ENCODE results near the gene RFTN2. TPM values are rescaled to one million over a fixed set of nuclear protein-coding genes. Genes with fewer than 3 reads are reported as not detected.

The RFTN2 gene
- total and polyA plus RNA-seq, 2 experiments from 2014 or later, result 1.6 to 2.2 TPM

DNA sequence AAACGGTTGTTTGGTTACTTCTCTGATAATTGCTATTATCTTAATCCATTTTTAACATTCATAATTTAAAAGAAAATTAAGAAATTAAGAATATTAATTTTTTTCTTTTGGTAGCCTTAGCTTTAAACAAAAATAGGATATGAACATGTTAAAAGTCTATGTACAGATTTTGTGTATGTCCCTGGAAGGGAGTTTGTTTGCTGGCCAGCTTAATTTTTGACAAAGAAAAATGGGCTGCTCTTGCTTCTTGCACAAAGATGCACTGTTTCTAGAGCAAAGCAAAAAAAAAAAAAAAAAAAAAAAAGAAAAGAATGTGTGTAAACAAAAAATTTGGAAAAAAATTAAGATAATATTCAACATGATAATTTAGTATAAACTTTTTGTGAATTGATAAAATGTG is 1.3 kb downstream of the RFTN2 start:
- no peaks in the 10 kb centered on the region for H4K20me1 ChIP-seq (ENCODE audit: insufficient read depth)
- peak overlapping the region; percentile 85 for H3K4me3 ChIP-seq
- H3K4me2 ChIP-seq (ENCODE audit: unreplicated experiment), result peak overlapping the region; percentile 97
- H3K4me1 ChIP-seq (ENCODE audit: insufficient read depth), result peaks cover 30% of the 10 kb centered on the region
- peaks cover 4% of the 10 kb centered on the region for H3F3A ChIP-seq (ENCODE audit: insufficient read depth)
- no peaks in the 10 kb centered on the region for H3K79me2 ChIP-seq (ENCODE audit: insufficient read depth)
- in situ Hi-C loops (cut with MboI), result no loop called here
- peak; percentile 27 for DNase-seq
- 0% methylated on average over 1 of the region's 1 CpG for WGBS, 2 experiments (ENCODE audit: low coverage in 1 of 2, low lambda C conversion rate in 2 of 2, missing lambda C conversion rate in 2 of 2)
- H3K9me3 ChIP-seq (ENCODE audit: low read depth), result no peaks in the 10 kb centered on the region
- H3K36me3 ChIP-seq (ENCODE audit: low read depth), result no peaks in the 10 kb centered on the region
- H3K27ac ChIP-seq, result no peak overlapping the region
- H3K9ac ChIP-seq, result peak overlapping the region; percentile 96
- TF ChIP-seq EZH2 (IDR thresholded peaks at IDR 0.05; ENCODE audit: insufficient read depth, poor library complexity, severe bottlenecking) (no peak), EZH2phosphoT487 (IDR thresholded peaks at IDR 0.05; ENCODE audit: insufficient read depth, low read depth) (no peak)
- H2AFZ ChIP-seq, result peak overlapping the region; percentile 75
- no peaks in the 10 kb centered on the region for H3K27me3 ChIP-seq (replicated peaks; ENCODE audit: insufficient read depth)
- no peaks in the 10 kb centered on the region for H3K9me2 ChIP-seq (ENCODE audit: insufficient read depth)

DNA sequence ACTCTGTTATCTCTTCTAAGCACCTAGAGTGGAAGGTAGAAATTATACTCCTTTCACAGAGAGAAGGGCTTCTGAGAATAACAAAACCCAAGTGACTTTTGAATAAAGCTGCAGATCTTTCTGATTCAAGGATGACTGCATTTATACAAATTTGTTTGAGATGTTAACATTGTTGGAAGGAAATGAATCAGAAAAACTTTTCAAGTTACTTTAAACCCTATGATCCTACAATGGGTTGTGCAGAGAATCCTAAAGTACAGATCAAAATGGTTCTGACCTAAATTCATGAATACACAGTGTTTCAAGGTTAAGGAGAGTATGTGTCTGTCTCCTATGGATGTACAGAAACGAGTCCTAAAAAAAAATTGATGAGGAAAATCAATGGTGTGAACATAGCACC is 1.8 kb downstream of the RFTN2 start:
- H3K79me2 ChIP-seq (ENCODE audit: insufficient read depth), result no peaks in the 10 kb centered on the region
- H3K4me1 ChIP-seq (ENCODE audit: insufficient read depth), result peaks cover 30% of the 10 kb centered on the region
- 0 out of 2 replicates have a peak overlapping the region, but pooled peaks have one; percentile 8 for H3K27ac ChIP-seq
- peak overlapping the region; percentile 97 for H3K4me2 ChIP-seq (ENCODE audit: unreplicated experiment)
- H3K4me3 ChIP-seq, result peak overlapping the region; percentile 50
- in situ Hi-C loops (cut with MboI), result no loop called here
- no peaks in the 10 kb centered on the region for H4K20me1 ChIP-seq (ENCODE audit: insufficient read depth)
- WGBS, 2 experiments (ENCODE audit: low coverage in 1 of 2, low lambda C conversion rate in 2 of 2, missing lambda C conversion rate in 2 of 2), result 3 to 4% methylated on average over 1 of the region's 1 CpG
- peak overlapping the region; percentile 75 for H2AFZ ChIP-seq
- H3K9ac ChIP-seq, result peak overlapping the region; percentile 96
- H3F3A ChIP-seq (ENCODE audit: insufficient read depth), result peaks cover 4% of the 10 kb centered on the region
- no peak for TF ChIP-seq EZH2phosphoT487 (IDR thresholded peaks at IDR 0.05; ENCODE audit: insufficient read depth, low read depth)
- no peak for TF ChIP-seq EZH2 (IDR thresholded peaks at IDR 0.05; ENCODE audit: insufficient read depth, poor library complexity, severe bottlenecking)
- no peaks in the 10 kb centered on the region for H3K9me3 ChIP-seq (ENCODE audit: low read depth)
- peak; percentile 18 for DNase-seq
- H3K9me2 ChIP-seq (ENCODE audit: insufficient read depth), result no peaks in the 10 kb centered on the region
- H3K27me3 ChIP-seq (replicated peaks; ENCODE audit: insufficient read depth), result no peaks in the 10 kb centered on the region
- no peaks in the 10 kb centered on the region for H3K36me3 ChIP-seq (ENCODE audit: low read depth)

GRCh38 chr2:197673106-197673505 is 2.3 kb downstream of the RFTN2 start:
- Histone ChIP-seq H3K9me3 (ENCODE audit: low read depth) (no peaks in the 10 kb centered on the region), H3K36me3 (ENCODE audit: low read depth) (no peaks in the 10 kb centered on the region), H3K4me3 (peak overlapping the region; percentile 50), H2AFZ (peak overlapping the region; percentile 75), H3K79me2 (ENCODE audit: insufficient read depth) (no peaks in the 10 kb centered on the region), H3K27ac (0 out of 2 replicates have a peak overlapping the region, but pooled peaks have one; percentile 8), H3K4me2 (ENCODE audit: unreplicated experiment) (peak overlapping the region; percentile 97), H3K9me2 (ENCODE audit: insufficient read depth) (no peaks in the 10 kb centered on the region), H3F3A (ENCODE audit: insufficient read depth) (peaks cover 4% of the 10 kb centered on the region), H4K20me1 (ENCODE audit: insufficient read depth) (no peaks in the 10 kb centered on the region), H3K27me3 (replicated peaks; ENCODE audit: insufficient read depth) (no peaks in the 10 kb centered on the region), H3K4me1 (ENCODE audit: insufficient read depth) (peaks cover 30% of the 10 kb centered on the region), H3K9ac (peak overlapping the region; percentile 96)
- WGBS, 2 experiments (ENCODE audit: low coverage in 1 of 2, low lambda C conversion rate in 2 of 2, missing lambda C conversion rate in 2 of 2), result 19 to 20% methylated on average over 5 of the region's 5 CpGs
- in situ Hi-C loops (cut with MboI), result no loop called here
- DNase-seq, result no peak
- TF ChIP-seq EZH2 (IDR thresholded peaks at IDR 0.05; ENCODE audit: insufficient read depth, poor library complexity, severe bottlenecking) (no peak), EZH2phosphoT487 (IDR thresholded peaks at IDR 0.05; ENCODE audit: insufficient read depth, low read depth) (no peak)

GRCh38 chr2:197672371-197672893 is 3.0 kb downstream of the RFTN2 start:
- DNase-seq, result no peak
- Histone ChIP-seq H3K9me3 (ENCODE audit: low read depth) (no peaks in the 10 kb centered on the region), H3F3A (ENCODE audit: insufficient read depth) (peaks cover 4% of the 10 kb centered on the region), H3K4me1 (ENCODE audit: insufficient read depth) (peaks cover 27% of the 10 kb centered on the region), H3K27me3 (replicated peaks; ENCODE audit: insufficient read depth) (no peaks in the 10 kb centered on the region), H3K9me2 (ENCODE audit: insufficient read depth) (no peaks in the 10 kb centered on the region), H4K20me1 (ENCODE audit: insufficient read depth) (no peaks in the 10 kb centered on the region), H3K9ac (no peak overlapping the region), H2AFZ (peak overlapping the region; percentile 75; the same call in 1 of the 2 replicates), H3K4me2 (ENCODE audit: unreplicated experiment) (no peak overlapping the region), H3K4me3 (no peak overlapping the region), H3K27ac (no peak overlapping the region), H3K79me2 (ENCODE audit: insufficient read depth) (no peaks in the 10 kb centered on the region), H3K36me3 (ENCODE audit: low read depth) (no peaks in the 10 kb centered on the region)
- TF ChIP-seq EZH2 (IDR thresholded peaks at IDR 0.05; ENCODE audit: insufficient read depth, poor library complexity, severe bottlenecking) (no peak), EZH2phosphoT487 (IDR thresholded peaks at IDR 0.05; ENCODE audit: insufficient read depth, low read depth) (no peak)
- 0 to 14% methylated on average over 1 of the region's 1 CpG for WGBS, 2 experiments (ENCODE audit: low coverage in 1 of 2, low lambda C conversion rate in 2 of 2, missing lambda C conversion rate in 2 of 2)
- in situ Hi-C loops (cut with MboI), result no loop called here

All from GM23248 (cell line).